Tibial nerve (tissue), 4 donors: Measurements from ENCODE around the gene TNFSF13. TPM values are rescaled to one million over a fixed set of nuclear protein-coding genes. Genes with fewer than 3 reads are reported as not detected.

Source experiments
- DNase-seq, 2 donors: peaks; one replicate each; pipeline ENCODE4 v3.0.0-alpha.2; 2019; ENCODE audit warnings: low spot score in 2 of 2
- H3K27ac ChIP-seq, 4 donors: fragments of 200-600 bp; sonication (generic) in 3 of 4; one replicate each; pipeline ENCODE4 v1.5.1; 2017 to 2019; ENCODE audit warnings: mild to moderate bottlenecking in 1 of 4
- H3K27me3 ChIP-seq, 2 donors: fragments of 200-600 bp; sonication (generic) in 1 of 2; one replicate each; pipeline versions ENCODE4 v1.5.1 to v1.6.0; 2017 to 2019
- H3K36me3 ChIP-seq, 3 donors: fragments of 200-600 bp; sonication (generic); one replicate each; pipeline ENCODE4 v1.5.1; 2018 to 2019
- H3K4me1 ChIP-seq, 4 donors: fragments of 200-600 bp; sonication (generic) in 3 of 4; one replicate each; pipeline ENCODE4 v1.5.1; 2017 to 2019
- H3K4me3 ChIP-seq, 4 donors: fragments of 200-600 bp; sonication (generic) in 3 of 4; one replicate each; pipeline ENCODE4 v1.5.1; 2017 to 2019; ENCODE audit warnings: mild to moderate bottlenecking in 1 of 4, moderate library complexity in 1 of 4
- H3K9me3 ChIP-seq, 4 donors: fragments of 200-600 bp; sonication (generic) in 3 of 4; one replicate each; pipeline ENCODE4 v1.5.1; 2017 to 2019
- CTCF ChIP-seq, 5 experiments: fragments of 200-600 bp in 3 of 5; fragments of 450-650 bp in 2 of 5; sonication (generic) in 3 of 5; IDR thresholded peaks; one replicate each; pipeline ENCODE4 v1.5.1; 2016 to 2019; ENCODE audit warnings: antibody characterized with exemption in 5 of 5, mild to moderate bottlenecking in 3 of 5, moderate library complexity in 2 of 5
- EP300 ChIP-seq, 2 donors: sonication (generic); formaldehyde crosslinking; IDR thresholded peaks; one replicate each; pipeline ENCODE4 v1.6.1; 2017; ENCODE audit warnings: antibody characterized with exemption in 2 of 2, mild to moderate bottlenecking in 1 of 2
- POLR2A ChIP-seq, 2 donors: fragments of 450-650 bp; IDR thresholded peaks; one replicate each; pipeline ENCODE4 v1.6.1; 2017; ENCODE audit warnings: antibody characterized with exemption in 2 of 2, mild to moderate bottlenecking in 2 of 2, moderate library complexity in 2 of 2
- WGBS, 2 donors: methylation state at CpG; one replicate each; pipeline ENCODE4 v1.1.5; 2018; 5-methylcytosine and 5-hydroxymethylcytosine counted together
- total RNA-seq, 4 donors: library from RNA; depleted of rRNA; stranded (reverse); fragments of >200 nt; gene quantifications; one replicate each; pipeline ENCODE4 v1.1.0, GENCODE V29; 2016

Gene TNFSF13
- total RNA-seq, 4 donors from 2014 or later, result 44.7 to 93.3 (median 64.7) TPM

DNA sequence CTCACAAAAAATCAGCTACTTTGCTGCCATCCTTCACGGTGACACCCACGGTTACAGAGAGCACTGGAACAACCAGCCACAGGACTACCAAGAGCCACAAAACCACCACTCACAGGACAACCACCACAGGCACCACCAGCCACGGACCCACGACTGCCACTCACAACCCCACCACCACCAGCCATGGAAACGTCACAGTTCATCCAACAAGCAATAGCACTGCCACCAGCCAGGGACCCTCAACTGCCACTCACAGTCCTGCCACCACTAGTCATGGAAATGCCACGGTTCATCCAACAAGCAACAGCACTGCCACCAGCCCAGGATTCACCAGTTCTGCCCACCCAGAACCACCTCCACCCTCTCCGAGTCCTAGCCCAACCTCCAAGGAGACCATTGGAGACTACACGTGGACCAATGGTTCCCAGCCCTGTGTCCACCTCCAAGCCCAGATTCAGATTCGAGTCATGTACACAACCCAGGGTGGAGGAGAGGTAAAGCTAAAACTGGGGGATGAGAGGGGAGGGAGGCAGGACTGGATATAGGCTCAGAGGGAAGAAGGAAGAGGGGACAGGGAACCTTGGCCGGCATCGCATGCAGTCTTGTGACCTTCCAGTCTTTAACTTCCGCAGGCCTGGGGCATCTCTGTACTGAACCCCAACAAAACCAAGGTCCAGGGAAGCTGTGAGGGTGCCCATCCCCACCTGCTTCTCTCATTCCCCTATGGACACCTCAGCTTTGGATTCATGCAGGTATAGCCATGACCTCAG, 21.5 kb downstream of the TNFSF13 start:
- WGBS, 2 donors, result 68 to 70% methylated on average over 12 of the region's 12 CpGs

DNA sequence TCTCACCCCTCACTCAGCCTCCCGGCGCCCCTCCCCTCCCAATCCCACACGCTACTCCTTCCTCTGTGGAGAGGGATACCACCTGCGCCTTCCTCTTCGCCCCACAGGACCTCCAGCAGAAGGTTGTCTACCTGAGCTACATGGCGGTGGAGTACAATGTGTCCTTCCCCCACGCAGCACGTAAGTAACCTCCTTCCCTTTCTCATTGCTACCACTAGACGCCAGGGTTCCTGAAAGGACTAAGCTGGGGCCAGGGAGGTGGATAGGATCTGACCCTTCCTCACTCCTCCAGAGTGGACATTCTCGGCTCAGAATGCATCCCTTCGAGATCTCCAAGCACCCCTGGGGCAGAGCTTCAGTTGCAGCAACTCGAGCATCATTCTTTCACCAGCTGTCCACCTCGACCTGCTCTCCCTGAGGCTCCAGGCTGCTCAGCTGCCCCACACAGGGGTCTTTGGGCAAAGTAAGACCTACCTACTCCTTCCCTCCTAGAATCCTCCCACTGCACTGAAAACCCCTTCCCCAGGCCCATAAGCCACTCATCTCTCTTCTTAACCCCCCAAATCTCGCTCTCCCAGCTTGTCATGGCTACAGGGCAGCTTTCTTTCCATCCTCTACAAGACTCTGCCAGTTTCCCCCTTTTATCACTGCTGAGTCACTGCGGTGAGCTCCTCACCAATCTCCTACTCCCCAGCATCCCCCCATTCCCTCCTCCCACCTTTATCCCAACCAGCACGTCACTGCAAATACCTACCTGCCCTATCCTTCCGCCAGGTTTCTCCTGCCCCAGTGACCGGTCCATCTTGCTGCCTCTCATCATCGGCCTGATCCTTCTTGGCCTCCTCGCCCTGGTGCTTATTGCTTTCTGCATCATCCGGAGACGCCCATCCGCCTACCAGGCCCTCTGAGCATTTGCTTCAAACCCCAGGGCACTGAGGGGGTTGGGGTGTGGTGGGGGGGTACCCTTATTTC, 22.3 kb downstream of the TNFSF13 start:
- no peak for DNase-seq
- Histone ChIP-seq H3K36me3 (peaks cover 4 to 53% (median 23%) of the 10 kb centered on the region in 3 donors), H3K4me3 (peak overlapping the region in 2 of 4 donors; percentile 12 to 59), H3K27ac (peak overlapping the region; percentile 46 to 97 (median 96)), H3K27me3 (no peaks in the 10 kb centered on the region), H3K4me1 (peaks cover 0 to 90% (median 51%) of the 10 kb centered on the region in 4 donors), H3K9me3 (no peaks in the 10 kb centered on the region)
- no peak for TF ChIP-seq CTCF (IDR thresholded peaks at IDR 0.05)
- no peak for TF ChIP-seq POLR2A (IDR thresholded peaks at IDR 0.05)
- no peak for TF ChIP-seq EP300 (IDR thresholded peaks at IDR 0.05)
- 73 to 76% methylated on average over 23 of the region's 23 CpGs for WGBS, 2 donors

More for the DNA sequence above, 21.5 kb downstream of the TNFSF13 start:
- peak overlapping the region; percentile 46 to 97 (median 96) for H3K27ac ChIP-seq
- peaks cover 0 to 90% (median 60%) of the 10 kb centered on the region in 4 donors for H3K4me1 ChIP-seq
- no peaks in the 10 kb centered on the region for H3K27me3 ChIP-seq
- TF ChIP-seq POLR2A (IDR thresholded peaks at IDR 0.05), result no peak
- TF ChIP-seq CTCF (IDR thresholded peaks at IDR 0.05), result no peak
- TF ChIP-seq EP300 (IDR thresholded peaks at IDR 0.05), result no peak
- peak overlapping the region; percentile 11 to 59 (median 26) for H3K4me3 ChIP-seq
- peaks cover 4 to 62% (median 27%) of the 10 kb centered on the region in 3 donors for H3K36me3 ChIP-seq
- no peaks in the 10 kb centered on the region for H3K9me3 ChIP-seq
- DNase-seq, result peak in 1 of 2 donors; percentile 22

- Histone ChIP-seq H3K27me3 (no peaks in the 10 kb centered on the region), H3K4me1 (peaks cover 0 to 76% (median 47%) of the 10 kb centered on the region in 4 donors), H3K27ac (peak overlapping the region; percentile 93 to 97 (median 96)), H3K4me3 (peak overlapping the region; percentile 51 to 85 (median 56)), H3K36me3 (peaks cover 4 to 50% (median 6%) of the 10 kb centered on the region in 3 donors), H3K9me3 (no peaks in the 10 kb centered on the region)
- 74 to 89% methylated on average over 23 to 35 of the region's 36 CpGs for WGBS, 2 donors
- no peak for TF ChIP-seq EP300 (IDR thresholded peaks at IDR 0.05)
- TF ChIP-seq CTCF (IDR thresholded peaks at IDR 0.05), result no peak
- no peak for TF ChIP-seq POLR2A (IDR thresholded peaks at IDR 0.05)
- no peak for DNase-seq
These were observed 24.1 kb downstream of the TNFSF13 start for GRCh38 chr17:7582396-7583252.

DNA sequence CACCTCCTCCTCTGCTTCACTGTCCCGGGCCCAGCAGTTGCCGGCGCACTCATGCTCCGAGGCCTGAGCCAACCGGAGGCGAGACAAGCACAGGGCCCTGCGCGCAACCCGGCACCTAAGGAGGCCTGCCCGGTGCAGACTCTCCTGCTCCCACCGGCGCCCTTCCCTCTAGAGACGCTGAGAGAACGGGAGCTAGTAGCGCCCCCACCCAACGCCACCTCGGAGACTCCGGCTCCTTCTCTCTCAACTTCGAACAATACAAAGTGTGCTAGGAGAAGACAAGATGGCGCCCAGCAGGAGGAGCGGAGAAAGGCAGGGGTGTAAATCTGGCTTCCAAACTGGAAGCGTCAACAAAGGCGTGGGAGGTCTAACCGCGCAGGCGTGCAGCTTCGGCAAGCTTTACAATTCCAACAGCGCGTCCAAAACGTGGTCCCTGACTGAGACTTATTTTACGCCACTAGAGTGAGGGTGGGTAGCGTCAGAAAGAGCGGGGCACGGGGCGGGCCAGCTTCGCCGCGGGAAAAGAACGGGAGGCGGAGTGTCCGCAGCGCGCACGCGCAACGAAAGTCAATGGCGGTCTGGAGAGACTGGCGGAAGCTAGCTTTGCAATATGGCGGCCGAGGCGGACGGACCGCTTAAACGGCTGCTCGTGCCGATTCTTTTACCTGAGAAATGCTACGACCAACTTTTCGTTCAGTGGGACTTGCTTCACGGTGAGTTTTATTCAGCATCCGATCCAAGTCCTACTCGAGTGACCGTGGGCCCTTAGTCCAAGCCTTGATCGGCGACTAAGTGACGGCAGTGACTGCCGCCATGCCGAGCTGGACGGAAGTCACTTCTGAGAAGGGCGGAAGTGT, 24.9 kb downstream of the TNFSF13 start, which contains the start of gene MPDU1:
TSS of gene MPDU1 (plus strand) at position 600 of the 857 bp plus-strand sequence. CDS start at position 611, 11 bp downstream.
- no peaks in the 10 kb centered on the region for H3K27me3 ChIP-seq
- H3K4me1 ChIP-seq, result peaks cover 0 to 76% (median 47%) of the 10 kb centered on the region in 4 donors
- 13 to 15% methylated on average over 56 to 69 of the region's 69 CpGs for WGBS, 2 donors
- TF ChIP-seq CTCF (IDR thresholded peaks at IDR 0.05) (peak in 2 of 5 experiments; percentile 9 to 51), POLR2A (IDR thresholded peaks at IDR 0.05) (peak in 1 of 2 donors; percentile 73), EP300 (IDR thresholded peaks at IDR 0.05) (peak in 1 of 2 donors; percentile 93)
- peak within 1 kb of the TSS; percentile 93 to 97 (median 96) for H3K27ac ChIP-seq
- H3K4me3 ChIP-seq, result peak within 1 kb of the TSS; percentile 51 to 85 (median 56)
- DNase-seq, result peak; percentile 90
- no peaks in the 10 kb centered on the region for H3K9me3 ChIP-seq
- peaks cover 0 to 46% (median 4%) of the 10 kb centered on the region in 3 donors for H3K36me3 ChIP-seq
